ENCODE data around the gene CSN1S1.
"Not testable (repeated sequence)": the region's sequence is repeated elsewhere in the genome, so short reads cannot be mapped to it uniquely, and the experiment has no call there.

GRCh38 chr4:69923782-69924410 lies 7.0 kb upstream of the CSN1S1 start:
- TF ChIP-seq CTCF (conservative IDR thresholded peaks at IDR 0.05; ENCODE audit: low read depth in 2 of 2); EZH2phosphoT487 (IDR thresholded peaks at IDR 0.05; ENCODE audit: unreplicated experiment); POLR2AphosphoS5 (IDR thresholded peaks at IDR 0.05; ENCODE audit: low read depth); EZH2 (IDR thresholded peaks at IDR 0.05; ENCODE audit: low read depth, unreplicated experiment); CREB1 (CRISPR knock-in tag; IDR thresholded peaks at IDR 0.05; ENCODE audit: low read depth); REST (IDR thresholded peaks at IDR 0.05; ENCODE audit: unreplicated experiment); ZNF114 (CRISPR knock-in tag; IDR thresholded peaks at IDR 0.05); JUNB (IDR thresholded peaks at IDR 0.05; ENCODE audit: unreplicated experiment); STAT1 (IDR thresholded peaks at IDR 0.05; ENCODE audit: unreplicated experiment); ETS1 (IDR thresholded peaks at IDR 0.05); ZNF331 (CRISPR knock-in tag; IDR thresholded peaks at IDR 0.05; ENCODE audit: low read depth); NANOG (IDR thresholded peaks at IDR 0.05; ENCODE audit: borderline replicate concordance); ZNF462 (CRISPR knock-in tag; IDR thresholded peaks at IDR 0.05): not testable (repeated sequence)
